Measurements from ENCODE around the gene PTCD2.
A peak's percentile ranks its signal among the peaks of the same experiment; 100 is the strongest.

PTCD2 gene

DNA sequence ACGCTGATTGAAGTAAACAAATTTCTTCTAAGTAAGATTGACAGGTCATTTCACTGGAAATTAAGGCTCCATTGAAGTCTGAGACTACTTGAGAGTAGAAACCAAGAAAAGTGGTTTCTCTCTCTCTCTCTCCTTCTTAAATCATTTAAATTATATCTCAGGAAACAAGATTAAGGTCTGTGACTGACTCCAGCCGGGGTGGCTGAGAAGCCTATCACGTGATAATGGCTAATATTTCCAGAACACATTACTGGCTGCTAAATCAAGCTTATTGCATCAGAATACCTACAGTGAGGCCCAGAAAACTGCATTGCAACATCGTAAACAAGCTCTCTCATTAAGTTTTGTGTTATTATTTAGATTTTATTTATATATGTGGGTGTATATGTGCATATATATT is 88.4 kb downstream of the PTCD2 start:
- no peak overlapping the region for H4K91ac ChIP-seq (ENCODE audit: low read depth, low read length)
- no peak overlapping the region for H2AFZ ChIP-seq (ENCODE audit: insufficient read depth, low read length, poor library complexity)
- no peak overlapping the region for H4K12ac ChIP-seq (ENCODE audit: low read depth, low read length)
- H3K4ac ChIP-seq (ENCODE audit: low read depth, low read length), result no peak overlapping the region
- H2AK5ac ChIP-seq (ENCODE audit: low read length), result no peak overlapping the region
- peak in 1 of 2 donors; percentile 30 for DNase-seq
- peaks cover 12% of the 10 kb centered on the region for H3K79me1 ChIP-seq (ENCODE audit: low read length)
- no peak overlapping the region for H3K4me2 ChIP-seq (ENCODE audit: low read length)
- no peak overlapping the region for H3K27ac ChIP-seq (ENCODE audit: low read depth, low read length)
- no peak overlapping the region for H3K4me3 ChIP-seq (ENCODE audit: low read depth, low read length)
- H3K23ac ChIP-seq (ENCODE audit: low read length), result no peak overlapping the region
- H2BK12ac ChIP-seq (ENCODE audit: low read length), result no peak overlapping the region
- H3K18ac ChIP-seq (ENCODE audit: low read length), result no peak overlapping the region
- no peak overlapping the region for H2BK120ac ChIP-seq (ENCODE audit: insufficient read depth, low read length, poor library complexity)
- WGBS (ENCODE audit: extremely low coverage, insufficient coverage, insufficient read length), result no CpG with 5 or more reads among the region's 4 CpGs
- H3K4me1 ChIP-seq (ENCODE audit: control insufficient read depth in 1 of 2, insufficient read depth in 2 of 2, low read length in 2 of 2), result peaks cover 9 to 12% of the 10 kb centered on the region in 2 experiments
- no peaks in the 10 kb centered on the region for H3K27me3 ChIP-seq (ENCODE audit: insufficient read depth, low read length)
- H3K79me2 ChIP-seq (ENCODE audit: control insufficient read depth, insufficient read depth, low read length, poor library complexity), result no peaks in the 10 kb centered on the region
- no peak overlapping the region for H2BK5ac ChIP-seq (ENCODE audit: low read depth, low read length, poor library complexity)
- H3K36me3 ChIP-seq (ENCODE audit: control insufficient read depth in 1 of 2, insufficient read depth in 2 of 2, low read length in 2 of 2), result no peaks in the 10 kb centered on the region
- no peaks in the 10 kb centered on the region for H3K9me3 ChIP-seq (ENCODE audit: insufficient read depth, low read depth, low read length)
- no peak overlapping the region for H3K9ac ChIP-seq (ENCODE audit: low read length)
- H4K8ac ChIP-seq (ENCODE audit: low read depth, low read length), result no peak overlapping the region
- no peak overlapping the region for H3K14ac ChIP-seq (ENCODE audit: low read length)

DNA sequence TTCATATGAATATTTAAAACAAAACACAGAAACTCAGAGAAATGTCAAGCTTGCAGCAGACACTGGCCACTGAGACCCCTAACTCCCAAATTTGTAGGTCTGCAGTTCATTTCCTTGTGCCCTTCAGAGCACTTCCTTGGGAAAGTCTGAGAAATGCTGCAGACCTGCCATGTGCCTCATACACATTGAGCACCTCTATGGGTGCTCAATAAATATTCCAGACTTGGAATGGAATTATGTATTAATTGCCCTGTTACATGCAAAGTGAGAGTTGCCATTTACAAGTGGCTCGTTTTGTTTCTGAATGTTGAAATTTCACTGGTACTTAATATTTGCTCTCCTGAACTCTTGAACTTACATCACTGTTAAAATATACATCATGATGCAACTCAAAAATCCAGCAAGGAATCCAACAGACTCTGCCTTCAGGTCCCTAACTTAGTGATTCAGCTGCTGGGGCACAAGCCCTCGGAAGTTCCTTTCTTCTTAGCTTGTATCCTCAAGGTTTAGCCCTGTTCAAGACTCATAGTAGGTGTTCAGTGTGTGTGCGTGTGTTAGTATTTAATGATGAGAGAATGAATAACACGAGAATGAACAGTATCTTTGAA is 90.6 kb downstream of the PTCD2 start:
- Histone ChIP-seq H3K4me3 (ENCODE audit: low read depth, low read length) (no peak overlapping the region), H3K9me3 (ENCODE audit: insufficient read depth, low read depth, low read length) (no peaks in the 10 kb centered on the region), H3K27me3 (ENCODE audit: insufficient read depth, low read length) (no peaks in the 10 kb centered on the region), H3K18ac (ENCODE audit: low read length) (no peak overlapping the region), H3K79me2 (ENCODE audit: control insufficient read depth, insufficient read depth, low read length, poor library complexity) (no peaks in the 10 kb centered on the region), H3K27ac (ENCODE audit: low read depth, low read length) (no peak overlapping the region), H4K8ac (ENCODE audit: low read depth, low read length) (no peak overlapping the region), H4K12ac (ENCODE audit: low read depth, low read length) (no peak overlapping the region), H3K4ac (ENCODE audit: low read depth, low read length) (no peak overlapping the region), H2AK5ac (ENCODE audit: low read length) (no peak overlapping the region), H3K4me2 (ENCODE audit: low read length) (no peak overlapping the region), H2AFZ (ENCODE audit: insufficient read depth, low read length, poor library complexity) (no peak overlapping the region), H3K23ac (ENCODE audit: low read length) (no peak overlapping the region), H4K91ac (ENCODE audit: low read depth, low read length) (no peak overlapping the region), H3K79me1 (ENCODE audit: low read length) (peaks cover 12% of the 10 kb centered on the region), H3K4me1 (ENCODE audit: control insufficient read depth in 1 of 2, insufficient read depth in 2 of 2, low read length in 2 of 2) (peaks cover 9 to 15% of the 10 kb centered on the region in 2 experiments), H2BK12ac (ENCODE audit: low read length) (no peak overlapping the region), H2BK5ac (ENCODE audit: low read depth, low read length, poor library complexity) (no peak overlapping the region), H3K36me3 (ENCODE audit: control insufficient read depth in 1 of 2, insufficient read depth in 2 of 2, low read length in 2 of 2) (no peaks in the 10 kb centered on the region), H3K9ac (ENCODE audit: low read length) (no peak overlapping the region), H2BK120ac (ENCODE audit: insufficient read depth, low read length, poor library complexity) (no peak overlapping the region), H3K14ac (ENCODE audit: low read length) (no peak overlapping the region)
- no CpG with 5 or more reads among the region's 4 CpGs for WGBS (ENCODE audit: extremely low coverage, insufficient coverage, insufficient read length)
- DNase-seq, result peak; percentile 27 to 74

- no peak overlapping the region for H3K9ac ChIP-seq (ENCODE audit: low read length)
Measured at GRCh38 chr5:72412283-72413055, 92.3 kb downstream of the PTCD2 start.

DNA sequence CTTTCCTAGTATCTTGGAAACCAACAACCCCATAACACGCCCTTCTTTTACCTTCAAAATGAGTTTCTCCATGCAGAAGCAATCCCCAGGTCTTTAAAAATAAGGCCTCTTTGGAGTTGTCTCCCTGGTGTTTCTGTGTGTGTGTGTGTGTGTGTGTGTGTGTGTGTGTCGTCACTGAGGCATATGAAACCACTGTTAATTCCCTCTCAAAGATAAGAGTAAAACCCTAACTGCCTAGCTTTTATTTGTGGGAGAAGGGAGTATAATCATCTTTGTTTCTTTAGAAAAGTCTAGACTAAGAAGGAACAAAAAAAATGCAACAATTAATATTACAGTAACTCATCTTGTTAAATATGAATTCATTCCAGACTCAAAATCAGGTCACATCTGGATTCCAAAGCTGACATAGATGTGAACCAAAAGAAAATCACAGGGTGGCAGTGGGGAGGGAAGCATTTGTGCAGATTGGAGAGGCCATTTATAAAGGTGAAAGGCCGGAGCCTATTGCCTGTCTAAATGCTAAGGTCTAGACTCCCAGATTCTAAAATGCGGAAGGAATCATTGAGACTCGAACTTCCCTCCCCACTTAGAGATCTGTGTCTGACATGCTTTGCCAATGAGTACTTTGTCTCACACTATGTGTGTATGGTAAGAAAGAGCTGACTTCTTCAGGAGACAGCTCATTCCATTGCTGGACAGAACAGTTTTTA is 95.6 kb downstream of the PTCD2 start:
- no peak overlapping the region for H4K8ac ChIP-seq (ENCODE audit: low read depth, low read length)
- H2AK5ac ChIP-seq (ENCODE audit: low read length), result no peak overlapping the region
- no peaks in the 10 kb centered on the region for H3K79me2 ChIP-seq (ENCODE audit: control insufficient read depth, insufficient read depth, low read length, poor library complexity)
- H3K27ac ChIP-seq (ENCODE audit: low read depth, low read length), result no peak overlapping the region
- DNase-seq, result peak; percentile 55 to 82
- H3K23ac ChIP-seq (ENCODE audit: low read length), result no peak overlapping the region
- H3K9ac ChIP-seq (ENCODE audit: low read length), result no peak overlapping the region
- no peak overlapping the region for H4K12ac ChIP-seq (ENCODE audit: low read depth, low read length)
- H3K27me3 ChIP-seq (ENCODE audit: insufficient read depth, low read length), result no peaks in the 10 kb centered on the region
- H2BK120ac ChIP-seq (ENCODE audit: insufficient read depth, low read length, poor library complexity), result no peak overlapping the region
- no peak overlapping the region for H4K91ac ChIP-seq (ENCODE audit: low read depth, low read length)
- peaks cover 7 to 15% of the 10 kb centered on the region in 2 experiments for H3K4me1 ChIP-seq (ENCODE audit: control insufficient read depth in 1 of 2, insufficient read depth in 2 of 2, low read length in 2 of 2)
- H3K9me3 ChIP-seq (ENCODE audit: insufficient read depth, low read depth, low read length), result peaks cover 9% of the 10 kb centered on the region
- WGBS (ENCODE audit: extremely low coverage, insufficient coverage, insufficient read length), result no CpG with 5 or more reads among the region's 5 CpGs
- H3K14ac ChIP-seq (ENCODE audit: low read length), result no peak overlapping the region
- H2AFZ ChIP-seq (ENCODE audit: insufficient read depth, low read length, poor library complexity), result no peak overlapping the region
- H3K79me1 ChIP-seq (ENCODE audit: low read length), result peaks cover 9% of the 10 kb centered on the region
- H2BK5ac ChIP-seq (ENCODE audit: low read depth, low read length, poor library complexity), result no peak overlapping the region
- no peak overlapping the region for H3K18ac ChIP-seq (ENCODE audit: low read length)
- no peak overlapping the region for H3K4me3 ChIP-seq (ENCODE audit: low read depth, low read length)
- no peak overlapping the region for H3K4me2 ChIP-seq (ENCODE audit: low read length)
- no peak overlapping the region for H3K4ac ChIP-seq (ENCODE audit: low read depth, low read length)
- H3K36me3 ChIP-seq (ENCODE audit: control insufficient read depth in 1 of 2, insufficient read depth in 2 of 2, low read length in 2 of 2), result no peaks in the 10 kb centered on the region
- no peak overlapping the region for H2BK12ac ChIP-seq (ENCODE audit: low read length)

More at GRCh38 chr5:72412283-72413055, 92.3 kb downstream of the PTCD2 start:
- H3K18ac ChIP-seq (ENCODE audit: low read length), result no peak overlapping the region
- WGBS (ENCODE audit: extremely low coverage, insufficient coverage, insufficient read length), result no CpG with 5 or more reads among the region's 4 CpGs
- peak overlapping the region; percentile 68 for H3K4ac ChIP-seq (ENCODE audit: low read depth, low read length)
- H2BK120ac ChIP-seq (ENCODE audit: insufficient read depth, low read length, poor library complexity), result peak overlapping the region; percentile 93
- H3K4me3 ChIP-seq (ENCODE audit: low read depth, low read length), result no peak overlapping the region
- no peak overlapping the region for H4K12ac ChIP-seq (ENCODE audit: low read depth, low read length)
- no peaks in the 10 kb centered on the region for H3K79me2 ChIP-seq (ENCODE audit: control insufficient read depth, insufficient read depth, low read length, poor library complexity)
- H3K23ac ChIP-seq (ENCODE audit: low read length), result no peak overlapping the region
- no peaks in the 10 kb centered on the region for H3K27me3 ChIP-seq (ENCODE audit: insufficient read depth, low read length)
- H3K4me2 ChIP-seq (ENCODE audit: low read length), result peak overlapping the region; percentile 8
- peak overlapping the region; percentile 71 for H2BK5ac ChIP-seq (ENCODE audit: low read depth, low read length, poor library complexity)
- H3K4me1 ChIP-seq (ENCODE audit: control insufficient read depth in 1 of 2, insufficient read depth in 2 of 2, low read length in 2 of 2), result peaks cover 9 to 15% of the 10 kb centered on the region in 2 experiments
- peak in 1 of 2 donors; percentile 65 for DNase-seq
- peak overlapping the region; percentile 58 for H3K27ac ChIP-seq (ENCODE audit: low read depth, low read length)
- peak overlapping the region; percentile 41 for H2AK5ac ChIP-seq (ENCODE audit: low read length)
- peak overlapping the region; percentile 71 for H2BK12ac ChIP-seq (ENCODE audit: low read length)
- H4K91ac ChIP-seq (ENCODE audit: low read depth, low read length), result peak overlapping the region; percentile 42
- peaks cover 12% of the 10 kb centered on the region for H3K79me1 ChIP-seq (ENCODE audit: low read length)
- H3K9me3 ChIP-seq (ENCODE audit: insufficient read depth, low read depth, low read length), result peaks cover 3% of the 10 kb centered on the region
- no peaks in the 10 kb centered on the region for H3K36me3 ChIP-seq (ENCODE audit: control insufficient read depth in 1 of 2, insufficient read depth in 2 of 2, low read length in 2 of 2)
- peak overlapping the region; percentile 44 for H4K8ac ChIP-seq (ENCODE audit: low read depth, low read length)
- H3K14ac ChIP-seq (ENCODE audit: low read length), result peak overlapping the region; percentile 79
- no peak overlapping the region for H2AFZ ChIP-seq (ENCODE audit: insufficient read depth, low read length, poor library complexity)

Measured in trophoblast cell (in vitro differentiated cells and primary cell).